Measurements from ENCODE around the gene UBE2N.

- TF ChIP-seq POLR2AphosphoS5 (IDR thresholded peaks at IDR 0.05; ENCODE audit: low read depth): no peak
- TF ChIP-seq, protein P1, sequence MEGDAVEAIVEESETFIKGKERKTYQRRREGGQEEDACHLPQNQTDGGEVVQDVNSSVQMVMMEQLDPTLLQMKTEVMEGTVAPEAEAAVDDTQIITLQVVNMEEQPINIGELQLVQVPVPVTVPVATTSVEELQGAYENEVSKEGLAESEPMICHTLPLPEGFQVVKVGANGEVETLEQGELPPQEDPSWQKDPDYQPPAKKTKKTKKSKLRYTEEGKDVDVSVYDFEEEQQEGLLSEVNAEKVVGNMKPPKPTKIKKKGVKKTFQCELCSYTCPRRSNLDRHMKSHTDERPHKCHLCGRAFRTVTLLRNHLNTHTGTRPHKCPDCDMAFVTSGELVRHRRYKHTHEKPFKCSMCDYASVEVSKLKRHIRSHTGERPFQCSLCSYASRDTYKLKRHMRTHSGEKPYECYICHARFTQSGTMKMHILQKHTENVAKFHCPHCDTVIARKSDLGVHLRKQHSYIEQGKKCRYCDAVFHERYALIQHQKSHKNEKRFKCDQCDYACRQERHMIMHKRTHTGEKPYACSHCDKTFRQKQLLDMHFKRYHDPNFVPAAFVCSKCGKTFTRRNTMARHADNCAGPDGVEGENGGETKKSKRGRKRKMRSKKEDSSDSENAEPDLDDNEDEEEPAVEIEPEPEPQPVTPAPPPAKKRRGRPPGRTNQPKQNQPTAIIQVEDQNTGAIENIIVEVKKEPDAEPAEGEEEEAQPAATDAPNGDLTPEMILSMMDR (IDR thresholded peaks at IDR 0.05; ENCODE audit: insufficient read depth, low read length): no peak
- no peak for TF ChIP-seq GABPA (IDR thresholded peaks at IDR 0.05; ENCODE audit: low read depth)
Measured at GRCh38 chr12:93415723-93416464, 25.9 kb downstream of the UBE2N start.
